ENCODE data around the gene AP1M1. TPM values are rescaled to one million over a fixed set of nuclear protein-coding genes. Genes with fewer than 3 reads are reported as not detected.

The AP1M1 gene
- total and polyA plus RNA-seq, 2 experiments from 2014 or later, result 56.7 to 93.3 TPM

DNA sequence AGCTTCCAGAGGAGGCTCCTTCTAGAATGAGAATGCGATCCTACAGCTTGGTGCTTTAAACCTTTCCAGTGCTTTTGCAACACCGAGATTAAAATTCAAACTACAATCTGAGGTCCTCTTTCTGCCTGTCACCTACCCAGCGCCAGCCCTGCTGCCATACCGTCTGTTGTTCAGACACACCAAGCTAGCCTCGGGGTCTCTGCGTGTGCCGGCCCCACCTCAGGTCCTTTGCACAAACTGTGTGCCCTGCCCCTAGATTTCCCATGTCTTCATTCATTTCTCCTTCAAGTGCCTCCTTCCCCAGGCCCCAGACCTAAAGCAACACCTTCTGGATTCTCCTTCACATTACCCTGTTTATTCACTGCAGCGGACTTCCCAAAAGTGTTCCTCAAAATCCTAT, 43.2 kb upstream of the AP1M1 start:
- 95% methylated on average over 8 of the region's 8 CpGs for WGBS (ENCODE audit: low lambda C conversion rate, missing lambda C conversion rate)
- Histone ChIP-seq H3K27ac (no peak overlapping the region), H3K36me3 (replicated peaks; ENCODE audit: insufficient read depth, low read depth) (no peaks in the 10 kb centered on the region), H3K4me2 (no peak overlapping the region), H2AFZ (no peak overlapping the region), H3K4me1 (ENCODE audit: insufficient read depth) (no peaks in the 10 kb centered on the region), H3K9me3 (ENCODE audit: low read depth) (no peaks in the 10 kb centered on the region), H3K79me2 (no peaks in the 10 kb centered on the region), H3K27me3 (no peaks in the 10 kb centered on the region), H4K20me1 (ENCODE audit: insufficient read depth, poor library complexity, severe bottlenecking) (no peaks in the 10 kb centered on the region), H3K9me2 (replicated peaks; ENCODE audit: insufficient read depth) (no peaks in the 10 kb centered on the region), H3K4me3 (no peak overlapping the region)
- no peak for TF ChIP-seq EZH2 (IDR thresholded peaks at IDR 0.05; ENCODE audit: borderline replicate concordance)
- TF ChIP-seq, protein P1, sequence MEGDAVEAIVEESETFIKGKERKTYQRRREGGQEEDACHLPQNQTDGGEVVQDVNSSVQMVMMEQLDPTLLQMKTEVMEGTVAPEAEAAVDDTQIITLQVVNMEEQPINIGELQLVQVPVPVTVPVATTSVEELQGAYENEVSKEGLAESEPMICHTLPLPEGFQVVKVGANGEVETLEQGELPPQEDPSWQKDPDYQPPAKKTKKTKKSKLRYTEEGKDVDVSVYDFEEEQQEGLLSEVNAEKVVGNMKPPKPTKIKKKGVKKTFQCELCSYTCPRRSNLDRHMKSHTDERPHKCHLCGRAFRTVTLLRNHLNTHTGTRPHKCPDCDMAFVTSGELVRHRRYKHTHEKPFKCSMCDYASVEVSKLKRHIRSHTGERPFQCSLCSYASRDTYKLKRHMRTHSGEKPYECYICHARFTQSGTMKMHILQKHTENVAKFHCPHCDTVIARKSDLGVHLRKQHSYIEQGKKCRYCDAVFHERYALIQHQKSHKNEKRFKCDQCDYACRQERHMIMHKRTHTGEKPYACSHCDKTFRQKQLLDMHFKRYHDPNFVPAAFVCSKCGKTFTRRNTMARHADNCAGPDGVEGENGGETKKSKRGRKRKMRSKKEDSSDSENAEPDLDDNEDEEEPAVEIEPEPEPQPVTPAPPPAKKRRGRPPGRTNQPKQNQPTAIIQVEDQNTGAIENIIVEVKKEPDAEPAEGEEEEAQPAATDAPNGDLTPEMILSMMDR (IDR thresholded peaks at IDR 0.05; ENCODE audit: poor library complexity), result no peak
- TF ChIP-seq EZH2phosphoT487 (IDR thresholded peaks at IDR 0.05; ENCODE audit: low read depth, severe bottlenecking, unreplicated experiment), result no peak
- no peak for DNase-seq (ENCODE audit: low spot score)

DNA sequence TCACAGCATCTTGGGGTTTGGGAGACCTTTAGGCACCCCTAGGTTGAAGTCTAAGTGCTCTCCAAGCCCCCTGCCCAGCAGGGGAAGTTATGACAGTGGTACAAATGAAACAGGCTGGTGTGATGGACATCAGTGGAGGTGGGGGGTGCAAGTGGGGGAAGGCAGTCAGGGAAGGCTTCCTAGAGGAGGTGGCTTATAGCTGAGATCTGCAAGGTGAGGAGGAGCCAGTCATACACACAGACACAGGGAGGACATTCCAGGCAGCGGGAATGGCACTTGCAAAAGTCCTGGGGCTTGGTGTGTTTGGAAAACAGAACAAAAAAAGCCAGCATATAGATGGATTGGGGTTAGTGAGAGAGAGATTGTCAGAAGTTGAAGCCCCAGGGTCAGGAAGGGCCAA, 42.6 kb upstream of the AP1M1 start:
- Histone ChIP-seq H3K4me2 (no peak overlapping the region), H3K4me3 (no peak overlapping the region), H3K27ac (no peak overlapping the region), H3K4me1 (ENCODE audit: insufficient read depth) (no peaks in the 10 kb centered on the region), H3K79me2 (no peaks in the 10 kb centered on the region), H4K20me1 (ENCODE audit: insufficient read depth, poor library complexity, severe bottlenecking) (no peaks in the 10 kb centered on the region), H3K9me2 (replicated peaks; ENCODE audit: insufficient read depth) (no peaks in the 10 kb centered on the region), H3K9me3 (ENCODE audit: low read depth) (no peaks in the 10 kb centered on the region), H3K27me3 (no peaks in the 10 kb centered on the region), H2AFZ (no peak overlapping the region), H3K36me3 (replicated peaks; ENCODE audit: insufficient read depth, low read depth) (no peaks in the 10 kb centered on the region)
- DNase-seq (ENCODE audit: low spot score), result no peak
- WGBS (ENCODE audit: low lambda C conversion rate, missing lambda C conversion rate), result 88% methylated on average over 1 of the region's 1 CpG
- TF ChIP-seq EZH2phosphoT487 (IDR thresholded peaks at IDR 0.05; ENCODE audit: low read depth, severe bottlenecking, unreplicated experiment), result no peak
- TF ChIP-seq, protein P1 (IDR thresholded peaks at IDR 0.05; ENCODE audit: poor library complexity), result no peak
- no peak for TF ChIP-seq EZH2 (IDR thresholded peaks at IDR 0.05; ENCODE audit: borderline replicate concordance)

DNA sequence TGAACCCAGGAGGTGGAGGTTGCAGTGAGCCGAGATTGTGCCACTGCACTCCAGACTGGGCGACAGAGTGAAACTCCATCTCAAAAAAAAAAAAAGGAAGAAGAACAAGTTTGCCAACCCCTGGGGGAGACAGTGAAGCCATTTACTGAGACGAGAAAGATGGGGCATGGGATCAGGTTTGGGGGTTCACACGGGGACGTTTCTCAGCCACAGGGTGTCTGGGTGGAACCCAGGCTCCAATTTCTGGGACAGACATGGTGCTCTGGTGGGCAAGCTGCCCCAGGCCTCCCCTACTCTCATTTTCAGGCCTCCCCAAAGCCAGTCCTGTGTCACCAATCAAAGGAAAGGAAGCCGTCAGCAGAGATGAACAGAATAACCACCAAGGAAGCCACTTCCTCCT, 40.8 kb upstream of the AP1M1 start:
- H3K27ac ChIP-seq, result no peak overlapping the region
- no peaks in the 10 kb centered on the region for H3K4me1 ChIP-seq (ENCODE audit: insufficient read depth)
- no peak overlapping the region for H3K4me2 ChIP-seq
- WGBS (ENCODE audit: low lambda C conversion rate, missing lambda C conversion rate), result 92% methylated on average over 6 of the region's 6 CpGs
- TF ChIP-seq, protein P1 (IDR thresholded peaks at IDR 0.05; ENCODE audit: poor library complexity), result no peak
- TF ChIP-seq EZH2 (IDR thresholded peaks at IDR 0.05; ENCODE audit: borderline replicate concordance), result no peak
- TF ChIP-seq EZH2phosphoT487 (IDR thresholded peaks at IDR 0.05; ENCODE audit: low read depth, severe bottlenecking, unreplicated experiment), result no peak
- no peak for DNase-seq (ENCODE audit: low spot score)
- no peaks in the 10 kb centered on the region for H3K36me3 ChIP-seq (replicated peaks; ENCODE audit: insufficient read depth, low read depth)
- H3K79me2 ChIP-seq, result no peaks in the 10 kb centered on the region
- no peaks in the 10 kb centered on the region for H3K9me2 ChIP-seq (replicated peaks; ENCODE audit: insufficient read depth)
- H3K27me3 ChIP-seq, result no peaks in the 10 kb centered on the region
- no peak overlapping the region for H3K4me3 ChIP-seq
- H4K20me1 ChIP-seq (ENCODE audit: insufficient read depth, poor library complexity, severe bottlenecking), result no peaks in the 10 kb centered on the region
- H2AFZ ChIP-seq, result no peak overlapping the region
- H3K9me3 ChIP-seq (ENCODE audit: low read depth), result no peaks in the 10 kb centered on the region

DNA sequence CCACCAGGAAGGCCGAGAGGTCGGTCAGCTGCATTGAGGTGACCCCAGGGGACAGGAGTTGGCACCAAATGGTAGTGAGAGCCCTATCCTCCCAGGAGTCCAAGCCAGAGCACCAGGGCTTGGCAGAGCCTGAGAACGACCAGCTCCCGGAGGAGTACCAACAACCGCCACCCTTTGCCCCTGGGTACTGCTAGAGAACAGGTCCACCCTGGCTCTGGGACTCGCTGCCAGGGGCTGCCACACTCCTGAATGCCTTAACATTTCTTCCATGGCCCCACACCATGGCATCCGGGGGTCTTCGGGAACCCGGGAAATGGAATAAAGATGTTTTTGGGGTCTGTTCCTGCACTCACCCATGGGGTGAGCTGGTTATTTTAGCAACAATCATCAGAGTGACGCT, 40.1 kb upstream of the AP1M1 start:
- Histone ChIP-seq H3K4me3 (no peak overlapping the region), H3K9me2 (replicated peaks; ENCODE audit: insufficient read depth) (no peaks in the 10 kb centered on the region), H2AFZ (no peak overlapping the region), H3K4me2 (no peak overlapping the region), H3K9me3 (ENCODE audit: low read depth) (no peaks in the 10 kb centered on the region), H4K20me1 (ENCODE audit: insufficient read depth, poor library complexity, severe bottlenecking) (no peaks in the 10 kb centered on the region), H3K4me1 (ENCODE audit: insufficient read depth) (no peaks in the 10 kb centered on the region), H3K79me2 (no peaks in the 10 kb centered on the region), H3K36me3 (replicated peaks; ENCODE audit: insufficient read depth, low read depth) (no peaks in the 10 kb centered on the region), H3K27me3 (no peaks in the 10 kb centered on the region), H3K27ac (no peak overlapping the region)
- no peak for DNase-seq (ENCODE audit: low spot score)
- 90% methylated on average over 10 of the region's 10 CpGs for WGBS (ENCODE audit: low lambda C conversion rate, missing lambda C conversion rate)
- no peak for TF ChIP-seq EZH2 (IDR thresholded peaks at IDR 0.05; ENCODE audit: borderline replicate concordance)
- TF ChIP-seq, protein P1 (IDR thresholded peaks at IDR 0.05; ENCODE audit: poor library complexity), result no peak
- TF ChIP-seq EZH2phosphoT487 (IDR thresholded peaks at IDR 0.05; ENCODE audit: low read depth, severe bottlenecking, unreplicated experiment), result no peak

All from hepatocyte (in vitro differentiated cells).